Suppressor macrophage treated with lipopolysaccharide for 1 hour (primary cell): ENCODE data around the gene SBF2.

Source experiments
- DNase-seq, 3 donors: peaks; one replicate each; pipeline ENCODE4 v3.0.0-alpha.2; 2020 to 2022

The SBF2 gene

DNA sequence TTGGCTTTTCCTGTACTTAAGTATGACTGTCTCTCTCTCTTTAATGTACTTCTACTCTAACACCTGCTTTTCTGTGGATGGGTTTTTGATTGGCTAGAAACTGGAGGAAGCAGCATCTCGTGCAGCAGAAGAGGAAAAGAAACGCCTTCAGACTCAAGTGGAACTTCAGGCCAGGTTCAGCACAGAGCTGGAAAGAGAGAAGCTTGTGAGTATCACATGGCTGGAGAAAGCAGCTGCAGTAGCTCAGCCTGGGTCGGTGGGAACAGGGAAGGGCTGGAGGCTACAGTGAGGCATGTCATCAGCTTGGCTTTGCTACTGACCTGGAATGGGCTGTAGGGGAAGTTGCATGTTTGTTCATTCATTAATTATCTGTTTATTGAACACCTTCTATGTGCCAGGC lies 555.9 kb downstream of the SBF2 start:
- DNase-seq = peak; percentile 57 to 69 (median 63)

DNA sequence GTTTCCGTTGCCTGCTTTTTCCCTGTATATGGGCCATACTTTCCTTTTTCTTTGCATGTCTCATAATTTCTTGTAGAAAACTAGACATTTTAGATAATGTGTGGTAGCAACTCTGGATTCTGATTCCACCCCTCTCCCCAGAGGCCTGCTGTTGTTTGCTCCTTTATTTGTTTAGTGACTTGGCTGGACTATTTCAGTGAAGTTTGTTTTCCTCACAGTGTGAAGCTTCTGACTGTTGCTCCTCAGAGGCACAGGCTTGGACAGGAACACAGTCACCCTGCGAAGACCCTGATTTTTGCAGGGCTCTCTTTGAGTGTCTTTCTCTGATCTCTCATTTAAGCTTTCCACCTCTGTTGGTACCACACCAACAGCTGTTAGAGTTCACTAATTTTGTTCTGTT lies 557.7 kb downstream of the SBF2 start:
- DNase-seq = no peak

GRCh38 chr11:9735919-9736318 lies 558.1 kb downstream of the SBF2 start:
- no peak for DNase-seq

DNA sequence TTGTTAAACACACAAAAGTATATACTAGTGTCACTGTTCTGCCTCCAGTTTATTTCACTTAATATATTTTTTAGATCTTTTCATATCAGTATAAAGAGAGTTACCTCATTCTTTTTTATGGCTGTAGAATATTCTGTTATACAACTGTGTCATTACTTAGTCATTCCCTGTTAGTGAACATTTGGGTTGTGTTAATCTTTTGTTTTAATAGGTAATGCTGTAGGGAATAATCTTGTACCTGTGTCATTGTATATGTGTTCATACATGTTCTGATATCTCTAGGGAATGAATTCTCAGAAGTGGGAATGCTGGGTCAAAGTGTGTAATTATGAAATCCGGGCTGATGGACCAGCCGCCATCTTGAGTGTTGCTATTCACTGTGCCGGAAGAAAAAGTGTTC lies 558.8 kb downstream of the SBF2 start:
- no peak for DNase-seq

DNA sequence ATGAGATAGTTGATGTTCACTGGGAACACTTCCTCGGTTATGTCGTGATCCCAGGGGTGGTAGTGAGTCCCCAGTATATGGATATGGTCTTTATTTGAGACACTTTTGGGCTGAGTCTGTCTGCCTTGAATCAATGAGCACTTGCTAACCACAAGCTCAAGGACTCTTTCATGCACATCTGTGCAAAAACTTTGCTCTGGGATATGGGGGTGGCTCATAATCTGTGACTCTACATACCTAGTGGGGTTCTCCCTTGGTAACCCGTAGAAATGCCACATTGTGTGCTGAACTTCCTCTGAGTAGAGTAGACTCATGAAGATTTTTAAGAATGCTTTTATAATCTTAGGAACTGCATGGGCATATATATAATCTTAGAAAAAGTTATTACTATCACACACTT lies 560.8 kb downstream of the SBF2 start:
- DNase-seq = no peak

DNA sequence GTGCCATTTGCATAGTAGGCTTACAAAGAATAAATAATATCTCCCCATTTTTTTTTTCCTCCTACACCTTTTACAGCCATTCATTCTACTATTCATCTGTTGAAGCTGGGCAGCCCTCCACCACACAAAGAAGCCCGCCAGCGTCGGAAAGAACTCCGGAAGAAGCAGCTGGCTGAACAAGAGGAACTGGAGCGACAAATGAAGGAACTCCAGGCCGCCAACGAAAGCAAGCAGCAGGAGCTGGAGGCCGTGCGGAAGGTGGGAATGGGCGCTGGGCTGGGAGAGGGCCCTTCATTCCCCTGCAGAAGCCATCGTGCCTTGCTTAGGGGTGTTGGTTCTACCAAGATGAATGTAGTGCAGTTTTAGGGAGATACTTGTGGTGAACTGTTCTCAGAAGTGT lies 561.6 kb downstream of the SBF2 start:
- no peak for DNase-seq

DNA sequence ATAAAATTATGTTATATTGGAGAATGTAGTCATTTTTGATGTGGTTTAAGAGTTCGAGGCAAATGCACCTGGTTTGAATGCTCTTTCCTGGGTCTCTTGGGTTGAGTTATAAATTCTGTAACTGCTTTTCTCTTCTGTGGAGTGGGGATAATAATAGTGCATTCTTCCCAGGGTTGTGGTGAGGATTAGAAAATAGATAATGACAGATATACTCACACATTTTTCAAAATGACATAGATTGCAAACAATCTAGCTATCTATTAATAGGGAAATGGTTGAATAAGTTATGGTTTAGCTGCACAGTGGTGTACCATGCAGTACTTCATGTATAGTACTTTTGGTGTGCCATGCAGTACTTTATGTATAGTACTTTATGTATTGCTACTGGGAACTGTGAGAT lies 562.8 kb downstream of the SBF2 start:
- no peak for DNase-seq
